Breast epithelium (tissue), 3 donors: ENCODE measurements around the gene GFOD1.

ENCODE experiments used
- POLR2A ChIP-seq: fragments of 450-650 bp; IDR thresholded peaks from one replicate; pipeline ENCODE4 v1.6.1; 2016; ENCODE audit warnings: antibody characterized with exemption, mild to moderate bottlenecking, moderate library complexity
- POLR2AphosphoS5 ChIP-seq, 3 donors: sonication (generic); formaldehyde crosslinking; IDR thresholded peaks; one replicate each; pipeline ENCODE4 v1.6.1; 2017; ENCODE audit warnings: antibody characterized with exemption in 3 of 3

DNA sequence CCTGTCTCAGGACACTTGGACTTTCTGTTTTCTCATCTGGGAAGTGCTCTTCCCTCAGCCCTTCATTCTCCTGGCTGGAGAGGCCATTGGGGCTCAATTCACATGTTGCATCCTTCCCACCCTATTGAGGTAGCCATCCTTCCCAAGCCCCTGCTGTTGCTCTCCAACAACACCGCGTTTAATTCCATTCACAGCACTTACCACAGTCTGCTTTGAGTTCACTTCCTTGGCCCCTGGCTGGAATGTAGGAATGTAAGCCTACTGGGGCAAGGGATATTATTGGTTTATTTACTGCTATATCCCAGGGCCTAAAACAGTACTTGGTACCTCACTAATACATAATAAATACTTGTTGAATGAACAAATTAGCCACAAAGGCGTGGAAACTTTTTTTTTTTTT is 6.7 kb upstream of the GFOD1 start:
- TF ChIP-seq POLR2AphosphoS5 (IDR thresholded peaks at IDR 0.05) (no peak), POLR2A (no peak)
